ENCODE data around the gene IL16.

The IL16 gene

GRCh38 chr15:81168644-81169043, 28.0 kb upstream of the IL16 start:
- Histone ChIP-seq H3K4me1 (ENCODE audit: insufficient read depth, low read length) (peaks cover 7% of the 10 kb centered on the region), H3K27ac (ENCODE audit: low read length) (no peak overlapping the region), H3K27me3 (ENCODE audit: insufficient read depth, low read length, poor library complexity) (no peaks in the 10 kb centered on the region), H2AFZ (ENCODE audit: low read depth, low read length) (no peak overlapping the region), H3K9me3 (ENCODE audit: insufficient read depth, low read length, severe bottlenecking) (no peaks in the 10 kb centered on the region), H3K79me2 (ENCODE audit: insufficient read depth, low read length) (no peaks in the 10 kb centered on the region), H3K4me2 (ENCODE audit: insufficient read depth, low read length) (no peak overlapping the region), H4K20me1 (ENCODE audit: insufficient read depth, low read length) (no peaks in the 10 kb centered on the region), H3K36me3 (ENCODE audit: insufficient read depth, low read length) (no peaks in the 10 kb centered on the region), H3K9ac (ENCODE audit: low read depth, low read length) (no peak overlapping the region), H3K4me3 (ENCODE audit: low read depth in 1 of 2, low read length in 2 of 2) (no peak overlapping the region)
- no peak for TF ChIP-seq CTCF (IDR thresholded peaks at IDR 0.05; ENCODE audit: borderline replicate concordance, extremely low read depth, low read length, poor library complexity, severe bottlenecking)
- no peak for TF ChIP-seq EZH2 (IDR thresholded peaks at IDR 0.05; ENCODE audit: borderline replicate concordance, low read depth, low read length, severe bottlenecking)
- DNase-seq (no peak), ATAC-seq (ENCODE audit: insufficient read depth, low read depth) (no peak)

- no peaks in the 10 kb centered on the region for H3K36me3 ChIP-seq (ENCODE audit: insufficient read depth, low read length)
- H3K27ac ChIP-seq (ENCODE audit: low read length), result no peak overlapping the region
- H3K9ac ChIP-seq (ENCODE audit: low read depth, low read length), result no peak overlapping the region
- TF ChIP-seq CTCF (IDR thresholded peaks at IDR 0.05; ENCODE audit: borderline replicate concordance, extremely low read depth, low read length, poor library complexity, severe bottlenecking) (no peak), EZH2 (IDR thresholded peaks at IDR 0.05; ENCODE audit: borderline replicate concordance, low read depth, low read length, severe bottlenecking) (no peak)
- no peak overlapping the region for H3K4me3 ChIP-seq (ENCODE audit: low read depth in 1 of 2, low read length in 2 of 2)
- H3K4me2 ChIP-seq (ENCODE audit: insufficient read depth, low read length), result no peak overlapping the region
- no peaks in the 10 kb centered on the region for H3K27me3 ChIP-seq (ENCODE audit: insufficient read depth, low read length, poor library complexity)
- no peaks in the 10 kb centered on the region for H4K20me1 ChIP-seq (ENCODE audit: insufficient read depth, low read length)
- no peak for ATAC-seq (ENCODE audit: insufficient read depth, low read depth)
- no peak for DNase-seq
- no peaks in the 10 kb centered on the region for H3K79me2 ChIP-seq (ENCODE audit: insufficient read depth, low read length)
- no peaks in the 10 kb centered on the region for H3K4me1 ChIP-seq (ENCODE audit: insufficient read depth, low read length)
- H2AFZ ChIP-seq (ENCODE audit: low read depth, low read length), result no peak overlapping the region
- H3K9me3 ChIP-seq (ENCODE audit: insufficient read depth, low read length, severe bottlenecking), result no peaks in the 10 kb centered on the region
These were observed 26.2 kb upstream of the IL16 start for GRCh38 chr15:81170511-81170910.

- Histone ChIP-seq H3K9ac (ENCODE audit: low read depth, low read length) (no peak overlapping the region), H3K36me3 (ENCODE audit: insufficient read depth, low read length) (no peaks in the 10 kb centered on the region), H3K27ac (ENCODE audit: low read length) (no peak overlapping the region), H4K20me1 (ENCODE audit: insufficient read depth, low read length) (no peaks in the 10 kb centered on the region), H3K79me2 (ENCODE audit: insufficient read depth, low read length) (no peaks in the 10 kb centered on the region), H2AFZ (ENCODE audit: low read depth, low read length) (no peak overlapping the region), H3K4me3 (ENCODE audit: low read depth in 1 of 2, low read length in 2 of 2) (no peak overlapping the region), H3K27me3 (ENCODE audit: insufficient read depth, low read length, poor library complexity) (no peaks in the 10 kb centered on the region), H3K4me1 (ENCODE audit: insufficient read depth, low read length) (no peaks in the 10 kb centered on the region), H3K9me3 (ENCODE audit: insufficient read depth, low read length, severe bottlenecking) (no peaks in the 10 kb centered on the region), H3K4me2 (ENCODE audit: insufficient read depth, low read length) (no peak overlapping the region)
- DNase-seq, result no peak
- no peak for TF ChIP-seq EZH2 (IDR thresholded peaks at IDR 0.05; ENCODE audit: borderline replicate concordance, low read depth, low read length, severe bottlenecking)
- no peak for TF ChIP-seq CTCF (IDR thresholded peaks at IDR 0.05; ENCODE audit: borderline replicate concordance, extremely low read depth, low read length, poor library complexity, severe bottlenecking)
- ATAC-seq (ENCODE audit: insufficient read depth, low read depth), result no peak
These were observed 25.4 kb upstream of the IL16 start for GRCh38 chr15:81171286-81171685.

Data from DND-41 (cell line).